Astrocyte (in vitro differentiated cells and primary cell): Measurements from ENCODE around the gene PLD5.

Source experiments
- CTCF ChIP-seq: IDR thresholded peaks from 2 replicates; pipeline ENCODE4 v1.5.1; 2011; ENCODE audit warnings: low read depth, mild to moderate bottlenecking, inconsistent platforms, low read length, moderate library complexity; ENCODE audit not compliant: insufficient read depth
- EZH2 ChIP-seq: IDR thresholded peaks from 2 replicates; pipeline ENCODE4 v1.6.1; 2012; ENCODE audit warnings: mild to moderate bottlenecking, low read length, inconsistent platforms; ENCODE audit not compliant: insufficient read depth

- no peak for TF ChIP-seq CTCF
- no peak for TF ChIP-seq EZH2
Measured at GRCh38 chr1:242534753-242535152, 10.3 kb upstream of the PLD5 start.
